Liver (tissue), 3 donors: ENCODE data around the gene ALDH3A1.

Experiments
- RAD21 ChIP-seq, 2 donors: IDR thresholded peaks; 2 replicates each; pipeline ENCODE4 v1.6.1; 2016; ENCODE audit warnings: antibody characterized with exemption in 2 of 2, mild to moderate bottlenecking in 2 of 2
- RXRA ChIP-seq, 2 donors: IDR thresholded peaks; 2 replicates each; pipeline ENCODE4 v1.6.1; 2017 to 2018; ENCODE audit warnings: antibody characterized with exemption in 2 of 2, mild to moderate bottlenecking in 1 of 2
- YY1 ChIP-seq: IDR thresholded peaks from 2 replicates; pipeline ENCODE4 v1.6.1; 2016; ENCODE audit warnings: antibody characterized with exemption, mild to moderate bottlenecking
- TF ChIP-seq, protein P1 (sequence below): fragments of 150-350 bp; IDR thresholded peaks from 2 replicates; pipeline ENCODE4 v1.5.1; 2017; ENCODE audit warnings: improper control_type of control experiment, low read depth, low read length; ENCODE audit not compliant: missing input control
- TF ChIP-seq, protein P2 (sequence below): IDR thresholded peaks from 2 replicates; pipeline ENCODE4 v1.6.1; 2016; ENCODE audit warnings: antibody characterized with exemption, mild to moderate bottlenecking
- TF ChIP-seq, protein P3 (sequence below): IDR thresholded peaks from 2 replicates; pipeline ENCODE4 v1.6.1; 2016; ENCODE audit warnings: antibody characterized with exemption
- TF ChIP-seq, protein P4 (sequence below): IDR thresholded peaks from 2 replicates; pipeline ENCODE4 v1.6.1; 2016; ENCODE audit warnings: antibody characterized with exemption
- donor health status: healthy.
- donor health status: healthy.

DNA sequence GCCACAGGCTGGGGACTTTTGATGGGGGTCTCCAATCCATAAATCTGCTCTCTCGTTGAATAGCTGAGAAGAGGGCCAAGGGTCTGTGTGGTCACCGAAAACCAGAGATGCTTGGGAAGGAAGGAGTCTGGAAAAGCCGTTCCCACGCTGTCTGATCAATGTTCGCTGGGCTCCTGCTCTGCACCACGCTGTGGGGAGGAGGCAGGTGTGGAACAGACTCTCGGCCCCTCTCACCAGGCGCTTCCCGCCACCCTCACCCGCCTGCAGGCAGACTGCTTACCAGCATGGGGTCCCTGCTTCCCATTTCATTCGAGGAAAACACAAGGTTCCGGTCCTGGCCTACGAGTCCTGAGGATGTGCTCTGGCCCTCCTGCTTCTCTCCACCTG lies 702 bp upstream of the ALDH3A1 start:
- TF ChIP-seq RAD21 (IDR thresholded peaks at IDR 0.05) (no peak), YY1 (no peak), RXRA (IDR thresholded peaks at IDR 0.05) (no peak)
- TF ChIP-seq, protein P1, sequence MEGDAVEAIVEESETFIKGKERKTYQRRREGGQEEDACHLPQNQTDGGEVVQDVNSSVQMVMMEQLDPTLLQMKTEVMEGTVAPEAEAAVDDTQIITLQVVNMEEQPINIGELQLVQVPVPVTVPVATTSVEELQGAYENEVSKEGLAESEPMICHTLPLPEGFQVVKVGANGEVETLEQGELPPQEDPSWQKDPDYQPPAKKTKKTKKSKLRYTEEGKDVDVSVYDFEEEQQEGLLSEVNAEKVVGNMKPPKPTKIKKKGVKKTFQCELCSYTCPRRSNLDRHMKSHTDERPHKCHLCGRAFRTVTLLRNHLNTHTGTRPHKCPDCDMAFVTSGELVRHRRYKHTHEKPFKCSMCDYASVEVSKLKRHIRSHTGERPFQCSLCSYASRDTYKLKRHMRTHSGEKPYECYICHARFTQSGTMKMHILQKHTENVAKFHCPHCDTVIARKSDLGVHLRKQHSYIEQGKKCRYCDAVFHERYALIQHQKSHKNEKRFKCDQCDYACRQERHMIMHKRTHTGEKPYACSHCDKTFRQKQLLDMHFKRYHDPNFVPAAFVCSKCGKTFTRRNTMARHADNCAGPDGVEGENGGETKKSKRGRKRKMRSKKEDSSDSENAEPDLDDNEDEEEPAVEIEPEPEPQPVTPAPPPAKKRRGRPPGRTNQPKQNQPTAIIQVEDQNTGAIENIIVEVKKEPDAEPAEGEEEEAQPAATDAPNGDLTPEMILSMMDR: no peak
- TF ChIP-seq, protein P2, sequence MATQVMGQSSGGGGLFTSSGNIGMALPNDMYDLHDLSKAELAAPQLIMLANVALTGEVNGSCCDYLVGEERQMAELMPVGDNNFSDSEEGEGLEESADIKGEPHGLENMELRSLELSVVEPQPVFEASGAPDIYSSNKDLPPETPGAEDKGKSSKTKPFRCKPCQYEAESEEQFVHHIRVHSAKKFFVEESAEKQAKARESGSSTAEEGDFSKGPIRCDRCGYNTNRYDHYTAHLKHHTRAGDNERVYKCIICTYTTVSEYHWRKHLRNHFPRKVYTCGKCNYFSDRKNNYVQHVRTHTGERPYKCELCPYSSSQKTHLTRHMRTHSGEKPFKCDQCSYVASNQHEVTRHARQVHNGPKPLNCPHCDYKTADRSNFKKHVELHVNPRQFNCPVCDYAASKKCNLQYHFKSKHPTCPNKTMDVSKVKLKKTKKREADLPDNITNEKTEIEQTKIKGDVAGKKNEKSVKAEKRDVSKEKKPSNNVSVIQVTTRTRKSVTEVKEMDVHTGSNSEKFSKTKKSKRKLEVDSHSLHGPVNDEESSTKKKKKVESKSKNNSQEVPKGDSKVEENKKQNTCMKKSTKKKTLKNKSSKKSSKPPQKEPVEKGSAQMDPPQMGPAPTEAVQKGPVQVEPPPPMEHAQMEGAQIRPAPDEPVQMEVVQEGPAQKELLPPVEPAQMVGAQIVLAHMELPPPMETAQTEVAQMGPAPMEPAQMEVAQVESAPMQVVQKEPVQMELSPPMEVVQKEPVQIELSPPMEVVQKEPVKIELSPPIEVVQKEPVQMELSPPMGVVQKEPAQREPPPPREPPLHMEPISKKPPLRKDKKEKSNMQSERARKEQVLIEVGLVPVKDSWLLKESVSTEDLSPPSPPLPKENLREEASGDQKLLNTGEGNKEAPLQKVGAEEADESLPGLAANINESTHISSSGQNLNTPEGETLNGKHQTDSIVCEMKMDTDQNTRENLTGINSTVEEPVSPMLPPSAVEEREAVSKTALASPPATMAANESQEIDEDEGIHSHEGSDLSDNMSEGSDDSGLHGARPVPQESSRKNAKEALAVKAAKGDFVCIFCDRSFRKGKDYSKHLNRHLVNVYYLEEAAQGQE: no peak
- TF ChIP-seq, protein P3, sequence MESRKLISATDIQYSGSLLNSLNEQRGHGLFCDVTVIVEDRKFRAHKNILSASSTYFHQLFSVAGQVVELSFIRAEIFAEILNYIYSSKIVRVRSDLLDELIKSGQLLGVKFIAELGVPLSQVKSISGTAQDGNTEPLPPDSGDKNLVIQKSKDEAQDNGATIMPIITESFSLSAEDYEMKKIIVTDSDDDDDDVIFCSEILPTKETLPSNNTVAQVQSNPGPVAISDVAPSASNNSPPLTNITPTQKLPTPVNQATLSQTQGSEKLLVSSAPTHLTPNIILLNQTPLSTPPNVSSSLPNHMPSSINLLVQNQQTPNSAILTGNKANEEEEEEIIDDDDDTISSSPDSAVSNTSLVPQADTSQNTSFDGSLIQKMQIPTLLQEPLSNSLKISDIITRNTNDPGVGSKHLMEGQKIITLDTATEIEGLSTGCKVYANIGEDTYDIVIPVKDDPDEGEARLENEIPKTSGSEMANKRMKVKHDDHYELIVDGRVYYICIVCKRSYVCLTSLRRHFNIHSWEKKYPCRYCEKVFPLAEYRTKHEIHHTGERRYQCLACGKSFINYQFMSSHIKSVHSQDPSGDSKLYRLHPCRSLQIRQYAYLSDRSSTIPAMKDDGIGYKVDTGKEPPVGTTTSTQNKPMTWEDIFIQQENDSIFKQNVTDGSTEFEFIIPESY: no peak
- TF ChIP-seq, protein P4, sequence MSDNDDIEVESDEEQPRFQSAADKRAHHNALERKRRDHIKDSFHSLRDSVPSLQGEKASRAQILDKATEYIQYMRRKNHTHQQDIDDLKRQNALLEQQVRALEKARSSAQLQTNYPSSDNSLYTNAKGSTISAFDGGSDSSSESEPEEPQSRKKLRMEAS: no peak
